HepG2 (cell line): ENCODE results near the gene INHA. TPM values are rescaled to one million over a fixed set of nuclear protein-coding genes. Genes with fewer than 3 reads are reported as not detected.

Experiments used
- CHD4 ChIP-seq: fragments of 200-600 bp; sonication (generic); IDR thresholded peaks from 2 replicates; pipeline ENCODE4 v1.7.0; 2017; ENCODE audit warnings: mild to moderate bottlenecking, low read length, borderline replicate concordance
- FOXO1 ChIP-seq: sonication (generic); formaldehyde crosslinking; IDR thresholded peaks from 2 replicates; pipeline ENCODE4 v1.4.0; 2020; ENCODE audit warnings: missing genetic modification reagents
- KDM4B ChIP-seq: sonication (generic); formaldehyde crosslinking; IDR thresholded peaks from 2 replicates; pipeline ENCODE4 v1.4.0; 2020; ENCODE audit warnings: missing genetic modification reagents
- KDM5B ChIP-seq: sonication (generic); formaldehyde crosslinking; IDR thresholded peaks from 2 replicates; pipeline ENCODE4 v1.4.0; 2020; ENCODE audit warnings: missing genetic modification reagents, mild to moderate bottlenecking, borderline replicate concordance
- PHF5A ChIP-seq: IDR thresholded peaks from one replicate; pipeline ENCODE4 v1.6.1; 2018; ENCODE audit warnings: low read depth, missing genetic modification reagents; ENCODE audit not compliant: unreplicated experiment
- POLR2AphosphoS2 ChIP-seq: IDR thresholded peaks from 2 replicates; pipeline ENCODE4 v1.6.1; 2011; ENCODE audit warnings: low read depth, low read length, improper control_type of control experiment
- TGIF2 ChIP-seq: IDR thresholded peaks from 2 replicates; pipeline ENCODE4 v1.6.1; 2016; ENCODE audit warnings: control low read depth, missing compliant biosample characterization
- ZFP82 ChIP-seq: sonication (generic); formaldehyde crosslinking; IDR thresholded peaks from 2 replicates; pipeline ENCODE4 v1.5.1; 2020; ENCODE audit warnings: mild to moderate bottlenecking, missing genetic modification reagents, borderline replicate concordance
- ZNF30 ChIP-seq: sonication (generic); formaldehyde crosslinking; IDR thresholded peaks from 2 replicates; pipeline ENCODE4 v1.5.0; 2020; ENCODE audit warnings: mild to moderate bottlenecking, missing genetic modification reagents
- ZNF484 ChIP-seq: sonication (generic); formaldehyde crosslinking; IDR thresholded peaks from 2 replicates; pipeline ENCODE4 v1.5.1; 2020; ENCODE audit warnings: mild to moderate bottlenecking, low read depth, missing genetic modification reagents, borderline replicate concordance
- ZNF75D ChIP-seq: sonication (generic); formaldehyde crosslinking; IDR thresholded peaks from 2 replicates; pipeline ENCODE4 v1.8.1; 2023; ENCODE audit warnings: missing genetic modification reagents, mild to moderate bottlenecking, borderline replicate concordance
- ZNF788 ChIP-seq: sonication (generic); formaldehyde crosslinking; IDR thresholded peaks from 2 replicates; pipeline ENCODE4 v1.5.0; 2020; ENCODE audit warnings: mild to moderate bottlenecking, missing genetic modification reagents, borderline replicate concordance
- polyA plus RNA-seq, 8 experiments: library from polyadenylated mRNA; depleted of rRNA in 3 of 8; stranded (reverse) in 7 of 8; unstranded in 1 of 8; fragments of >200 nt; fragmentation: Illumina TruSeq in 4 of 8; extraction: Trizol in 4 of 8; gene quantifications; 2 replicates each; pipeline versions ENCODE4 v1.2.1 to v1.2.3, GENCODE V29; 2011 to 2016; ENCODE audit warnings: low read depth in 4 of 8, missing spikeins in 1 of 8, mixed read lengths in 1 of 8; ENCODE audit not compliant: insufficient read depth in 1 of 8
- total RNA-seq, 5 experiments: library from RNA; depleted of rRNA; stranded (reverse); fragments of >200 nt; fragmentation: Illumina TruSeq; extraction: Trizol; gene quantifications; 2 replicates each; pipeline ENCODE4 v1.2.3, GENCODE V29; 2016; ENCODE audit warnings: low read depth in 1 of 5
- TF ChIP-seq, protein P1 (sequence below): sonication (generic); formaldehyde crosslinking; IDR thresholded peaks from 2 replicates; pipeline ENCODE4 v1.4.0; 2020; ENCODE audit warnings: missing genetic modification reagents
- TF ChIP-seq, protein P2 (sequence below): sonication (generic); formaldehyde crosslinking; IDR thresholded peaks from one replicate; pipeline ENCODE4 v1.5.1; 2020; ENCODE audit warnings: mild to moderate bottlenecking, missing genetic modification reagents; ENCODE audit errors: not compliant biosample characterization
- TF ChIP-seq, protein P3 (sequence below): sonication (generic); formaldehyde crosslinking; IDR thresholded peaks from 2 replicates; pipeline ENCODE4 v1.8.1; 2022; ENCODE audit warnings: mild to moderate bottlenecking, missing genetic modification reagents
- TF ChIP-seq, protein P4 (sequence below): sonication (generic); formaldehyde crosslinking; IDR thresholded peaks from 2 replicates; pipeline ENCODE4 v1.5.0; 2020; ENCODE audit warnings: mild to moderate bottlenecking, missing genetic modification reagents

The INHA gene
- total and polyA plus RNA-seq, 2 of the 13 experiments (the other 11 are each of a cell fraction or from before 2014, with no cell fraction given), result 4.1 to 15.2 TPM

DNA sequence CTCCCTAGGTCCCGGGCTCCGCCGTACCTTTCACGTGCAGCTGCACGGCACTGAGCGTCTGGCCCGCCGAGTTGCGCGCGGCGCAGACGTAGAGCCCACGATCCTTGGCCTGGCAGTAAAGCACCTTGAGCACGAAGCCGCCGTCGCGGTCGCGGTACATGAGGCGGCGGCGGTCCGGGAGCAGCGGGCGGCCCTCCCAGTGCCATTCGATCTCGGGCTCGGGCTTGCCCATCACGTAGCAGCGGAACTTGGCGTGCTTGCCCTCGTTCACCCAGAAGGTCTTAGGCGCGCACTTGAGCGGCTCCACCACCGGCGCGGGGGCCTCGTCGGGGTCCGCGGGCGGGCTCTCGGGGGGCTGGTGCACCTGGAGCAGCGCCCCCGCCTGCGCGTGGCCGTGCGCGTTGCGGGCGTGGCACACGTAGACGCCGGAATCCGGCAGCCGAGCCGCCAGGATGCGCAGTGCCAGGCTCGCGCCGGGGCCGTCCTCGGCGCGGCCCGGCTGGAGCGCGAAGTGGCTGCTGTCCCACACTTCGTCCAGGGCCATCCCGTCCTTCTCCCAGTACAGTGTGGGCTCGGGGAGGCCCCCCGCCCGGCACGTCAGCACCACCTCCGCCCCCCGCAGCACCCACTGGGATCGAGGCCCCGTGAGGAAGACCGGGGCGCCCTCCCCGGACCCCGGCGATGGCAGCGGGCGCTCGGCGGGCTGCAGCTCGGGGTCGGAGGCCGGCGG, 1.8 kb upstream of the INHA start (continued):
- TF ChIP-seq TGIF2 (peak; percentile 17; the same call in 1 of the 2 replicates), CHD4 (no peak), KDM5B (peak; percentile 75; the same call in 1 of the 2 replicates), ZNF30 (CRISPR knock-in tag) (no peak), KDM4B (CRISPR knock-in tag) (no peak), ZNF788 (0 out of 2 replicates have a peak, but pooled peaks have one; percentile 6), ZNF75D (CRISPR knock-in tag) (no peak), ZNF484 (no peak), POLR2AphosphoS2 (no peak), FOXO1 (CRISPR knock-in tag) (no peak), PHF5A (CRISPR knock-in tag) (no peak), ZFP82 (CRISPR knock-in tag) (peak; percentile 20; the same call in 1 of the 2 replicates)
- TF ChIP-seq, protein P1, sequence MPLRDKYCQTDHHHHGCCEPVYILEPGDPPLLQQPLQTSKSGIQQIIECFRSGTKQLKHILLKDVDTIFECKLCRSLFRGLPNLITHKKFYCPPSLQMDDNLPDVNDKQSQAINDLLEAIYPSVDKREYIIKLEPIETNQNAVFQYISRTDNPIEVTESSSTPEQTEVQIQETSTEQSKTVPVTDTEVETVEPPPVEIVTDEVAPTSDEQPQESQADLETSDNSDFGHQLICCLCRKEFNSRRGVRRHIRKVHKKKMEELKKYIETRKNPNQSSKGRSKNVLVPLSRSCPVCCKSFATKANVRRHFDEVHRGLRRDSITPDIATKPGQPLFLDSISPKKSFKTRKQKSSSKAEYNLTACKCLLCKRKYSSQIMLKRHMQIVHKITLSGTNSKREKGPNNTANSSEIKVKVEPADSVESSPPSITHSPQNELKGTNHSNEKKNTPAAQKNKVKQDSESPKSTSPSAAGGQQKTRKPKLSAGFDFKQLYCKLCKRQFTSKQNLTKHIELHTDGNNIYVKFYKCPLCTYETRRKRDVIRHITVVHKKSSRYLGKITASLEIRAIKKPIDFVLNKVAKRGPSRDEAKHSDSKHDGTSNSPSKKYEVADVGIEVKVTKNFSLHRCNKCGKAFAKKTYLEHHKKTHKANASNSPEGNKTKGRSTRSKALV (CRISPR knock-in tag), result no peak
- TF ChIP-seq, protein P2, sequence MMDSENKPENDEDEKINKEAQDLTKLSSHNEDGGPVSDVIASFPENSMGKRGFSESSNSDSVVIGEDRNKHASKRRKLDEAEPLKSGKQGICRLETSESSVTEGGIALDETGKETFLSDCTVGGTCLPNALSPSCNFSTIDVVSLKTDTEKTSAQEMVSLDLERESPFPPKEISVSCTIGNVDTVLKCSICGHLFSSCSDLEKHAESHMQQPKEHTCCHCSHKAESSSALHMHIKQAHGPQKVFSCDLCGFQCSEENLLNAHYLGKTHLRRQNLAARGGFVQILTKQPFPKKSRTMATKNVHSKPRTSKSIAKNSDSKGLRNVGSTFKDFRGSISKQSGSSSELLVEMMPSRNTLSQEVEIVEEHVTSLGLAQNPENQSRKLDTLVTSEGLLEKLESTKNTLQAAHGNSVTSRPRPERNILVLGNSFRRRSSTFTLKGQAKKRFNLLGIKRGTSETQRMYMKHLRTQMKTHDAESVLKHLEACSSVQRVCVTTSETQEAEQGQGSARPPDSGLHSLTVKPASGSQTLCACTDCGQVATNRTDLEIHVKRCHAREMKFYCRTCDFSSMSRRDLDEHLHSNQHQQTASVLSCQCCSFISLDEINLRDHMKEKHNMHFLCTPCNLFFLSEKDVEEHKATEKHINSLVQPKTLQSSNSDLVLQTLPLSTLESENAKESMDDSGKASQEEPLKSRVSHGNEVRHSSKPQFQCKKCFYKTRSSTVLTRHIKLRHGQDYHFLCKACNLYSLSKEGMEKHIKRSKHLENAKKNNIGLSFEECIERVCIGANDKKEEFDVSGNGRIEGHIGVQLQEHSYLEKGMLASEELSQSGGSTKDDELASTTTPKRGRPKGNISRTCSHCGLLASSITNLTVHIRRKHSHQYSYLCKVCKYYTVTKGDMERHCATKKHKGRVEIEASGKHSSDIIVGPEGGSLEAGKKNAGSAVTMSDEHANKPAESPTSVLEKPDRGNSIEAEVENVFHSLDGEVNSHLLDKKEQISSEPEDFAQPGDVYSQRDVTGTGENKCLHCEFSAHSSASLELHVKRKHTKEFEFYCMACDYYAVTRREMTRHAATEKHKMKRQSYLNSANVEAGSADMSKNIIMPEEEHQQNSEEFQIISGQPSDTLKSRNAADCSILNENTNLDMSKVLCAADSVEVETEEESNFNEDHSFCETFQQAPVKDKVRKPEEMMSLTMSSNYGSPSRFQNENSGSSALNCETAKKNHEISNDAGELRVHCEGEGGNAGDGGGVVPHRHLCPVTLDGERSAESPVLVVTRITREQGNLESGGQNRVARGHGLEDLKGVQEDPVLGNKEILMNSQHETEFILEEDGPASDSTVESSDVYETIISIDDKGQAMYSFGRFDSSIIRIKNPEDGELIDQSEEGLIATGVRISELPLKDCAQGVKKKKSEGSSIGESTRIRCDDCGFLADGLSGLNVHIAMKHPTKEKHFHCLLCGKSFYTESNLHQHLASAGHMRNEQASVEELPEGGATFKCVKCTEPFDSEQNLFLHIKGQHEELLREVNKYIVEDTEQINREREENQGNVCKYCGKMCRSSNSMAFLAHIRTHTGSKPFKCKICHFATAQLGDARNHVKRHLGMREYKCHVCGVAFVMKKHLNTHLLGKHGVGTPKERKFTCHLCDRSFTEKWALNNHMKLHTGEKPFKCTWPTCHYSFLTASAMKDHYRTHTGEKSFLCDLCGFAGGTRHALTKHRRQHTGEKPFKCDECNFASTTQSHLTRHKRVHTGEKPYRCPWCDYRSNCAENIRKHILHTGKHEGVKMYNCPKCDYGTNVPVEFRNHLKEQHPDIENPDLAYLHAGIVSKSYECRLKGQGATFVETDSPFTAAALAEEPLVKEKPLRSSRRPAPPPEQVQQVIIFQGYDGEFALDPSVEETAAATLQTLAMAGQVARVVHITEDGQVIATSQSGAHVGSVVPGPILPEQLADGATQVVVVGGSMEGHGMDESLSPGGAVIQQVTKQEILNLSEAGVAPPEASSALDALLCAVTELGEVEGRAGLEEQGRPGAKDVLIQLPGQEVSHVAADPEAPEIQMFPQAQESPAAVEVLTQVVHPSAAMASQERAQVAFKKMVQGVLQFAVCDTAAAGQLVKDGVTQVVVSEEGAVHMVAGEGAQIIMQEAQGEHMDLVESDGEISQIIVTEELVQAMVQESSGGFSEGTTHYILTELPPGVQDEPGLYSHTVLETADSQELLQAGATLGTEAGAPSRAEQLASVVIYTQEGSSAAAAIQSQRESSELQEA, result peak; percentile 33
- TF ChIP-seq, protein P3, sequence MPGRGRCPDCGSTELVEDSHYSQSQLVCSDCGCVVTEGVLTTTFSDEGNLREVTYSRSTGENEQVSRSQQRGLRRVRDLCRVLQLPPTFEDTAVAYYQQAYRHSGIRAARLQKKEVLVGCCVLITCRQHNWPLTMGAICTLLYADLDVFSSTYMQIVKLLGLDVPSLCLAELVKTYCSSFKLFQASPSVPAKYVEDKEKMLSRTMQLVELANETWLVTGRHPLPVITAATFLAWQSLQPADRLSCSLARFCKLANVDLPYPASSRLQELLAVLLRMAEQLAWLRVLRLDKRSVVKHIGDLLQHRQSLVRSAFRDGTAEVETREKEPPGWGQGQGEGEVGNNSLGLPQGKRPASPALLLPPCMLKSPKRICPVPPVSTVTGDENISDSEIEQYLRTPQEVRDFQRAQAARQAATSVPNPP (CRISPR knock-in tag), result no peak
- TF ChIP-seq, protein P4, sequence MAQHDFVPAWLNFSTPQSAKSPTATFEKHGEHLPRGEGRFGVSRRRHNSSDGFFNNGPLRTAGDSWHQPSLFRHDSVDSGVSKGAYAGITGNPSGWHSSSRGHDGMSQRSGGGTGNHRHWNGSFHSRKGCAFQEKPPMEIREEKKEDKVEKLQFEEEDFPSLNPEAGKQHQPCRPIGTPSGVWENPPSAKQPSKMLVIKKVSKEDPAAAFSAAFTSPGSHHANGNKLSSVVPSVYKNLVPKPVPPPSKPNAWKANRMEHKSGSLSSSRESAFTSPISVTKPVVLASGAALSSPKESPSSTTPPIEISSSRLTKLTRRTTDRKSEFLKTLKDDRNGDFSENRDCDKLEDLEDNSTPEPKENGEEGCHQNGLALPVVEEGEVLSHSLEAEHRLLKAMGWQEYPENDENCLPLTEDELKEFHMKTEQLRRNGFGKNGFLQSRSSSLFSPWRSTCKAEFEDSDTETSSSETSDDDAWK (CRISPR knock-in tag), result no peak
